Hepatocyte (in vitro differentiated cells): ENCODE measurements around the gene YBX2. TPM values are rescaled to one million over a fixed set of nuclear protein-coding genes. Genes with fewer than 3 reads are reported as not detected.
A peak's percentile ranks its signal among the peaks of the same experiment; 100 is the strongest.

Experiments used
- DNase-seq: peaks from one replicate; pipeline ENCODE4 v3.0.0-alpha.2; 2016; ENCODE audit warnings: low spot score
- H2AFZ ChIP-seq: fragments of 200-600 bp; sonication (generic); 2 replicates; pipeline ENCODE4 v1.6.0; 2016; ENCODE audit warnings: antibody characterized with exemption, mild to moderate bottlenecking
- H3K27ac ChIP-seq: fragments of 200-600 bp; sonication (generic); 2 replicates; pipeline ENCODE4 v1.5.1; 2016; ENCODE audit warnings: mild to moderate bottlenecking
- H3K27me3 ChIP-seq: fragments of 200-600 bp; sonication (generic); 2 replicates; pipeline ENCODE4 v1.6.1; 2016
- H3K36me3 ChIP-seq: fragments of 200-600 bp; sonication (generic); replicated peaks from 2 replicates; pipeline ENCODE4 v1.5.1; 2016; ENCODE audit warnings: low read depth; ENCODE audit not compliant: insufficient read depth
- H3K4me1 ChIP-seq: fragments of 200-600 bp; sonication (generic); 2 replicates; pipeline ENCODE4 v1.5.1; 2016; ENCODE audit warnings: mild to moderate bottlenecking, moderate library complexity; ENCODE audit not compliant: insufficient read depth
- H3K4me2 ChIP-seq: fragments of 200-600 bp; sonication (generic); 2 replicates; pipeline ENCODE4 v1.6.0; 2016
- H3K4me3 ChIP-seq: fragments of 200-600 bp; sonication (generic); 2 replicates; pipeline ENCODE4 v1.5.1; 2016; ENCODE audit warnings: mild to moderate bottlenecking
- H3K79me2 ChIP-seq: fragments of 200-600 bp; sonication (generic); 2 replicates; pipeline ENCODE4 v1.6.0; 2017; ENCODE audit warnings: mild to moderate bottlenecking
- H3K9me2 ChIP-seq: fragments of 200-600 bp; sonication (generic); replicated peaks from 2 replicates; pipeline ENCODE4 v1.6.0; 2017; ENCODE audit warnings: mild to moderate bottlenecking; ENCODE audit not compliant: insufficient read depth
- H3K9me3 ChIP-seq: fragments of 200-600 bp; sonication (generic); 2 replicates; pipeline ENCODE4 v1.5.1; 2016; ENCODE audit warnings: low read depth, mild to moderate bottlenecking
- H4K20me1 ChIP-seq: fragments of 200-600 bp; sonication (generic); 2 replicates; pipeline ENCODE4 v1.6.0; 2016; ENCODE audit warnings: mild to moderate bottlenecking; ENCODE audit not compliant: insufficient read depth, poor library complexity, severe bottlenecking
- CTCF ChIP-seq: fragments of 200-600 bp; sonication (generic); IDR thresholded peaks from 2 replicates; pipeline ENCODE4 v1.5.1; 2016; ENCODE audit warnings: antibody characterized with exemption, mild to moderate bottlenecking; ENCODE audit not compliant: poor library complexity
- EZH2 ChIP-seq: fragments of 200-600 bp; sonication (generic); IDR thresholded peaks from 2 replicates; pipeline ENCODE4 v1.6.1; 2016; ENCODE audit warnings: antibody characterized with exemption, mild to moderate bottlenecking, borderline replicate concordance
- EZH2phosphoT487 ChIP-seq: fragments of 200-600 bp; sonication (generic); IDR thresholded peaks from one replicate; pipeline ENCODE4 v1.6.1; 2018; ENCODE audit warnings: antibody characterized with exemption, mild to moderate bottlenecking, low read depth, moderate library complexity; ENCODE audit not compliant: unreplicated experiment, severe bottlenecking
- WGBS: methylation state at CpG from one replicate; pipeline ENCODE4 v1.1.6; 2016; ENCODE audit warnings: low lambda C conversion rate; ENCODE audit errors: missing lambda C conversion rate; 5-methylcytosine and 5-hydroxymethylcytosine counted together
- polyA plus RNA-seq: library from polyadenylated mRNA; unstranded; fragments of >200 nt; fragmentation: Nextera tagmentation; extraction: Ambion mirVana; gene quantifications from 2 replicates; pipeline ENCODE4 v1.2.1, GENCODE V29; 2016
- total RNA-seq: library from RNA; depleted of rRNA; stranded (reverse); fragments of >200 nt; gene quantifications from 2 replicates; pipeline ENCODE4 v1.2.3, GENCODE V29; 2014

YBX2 gene
- total and polyA plus RNA-seq, 2 experiments from 2014 or later = 1.3 to 1.7 TPM

DNA sequence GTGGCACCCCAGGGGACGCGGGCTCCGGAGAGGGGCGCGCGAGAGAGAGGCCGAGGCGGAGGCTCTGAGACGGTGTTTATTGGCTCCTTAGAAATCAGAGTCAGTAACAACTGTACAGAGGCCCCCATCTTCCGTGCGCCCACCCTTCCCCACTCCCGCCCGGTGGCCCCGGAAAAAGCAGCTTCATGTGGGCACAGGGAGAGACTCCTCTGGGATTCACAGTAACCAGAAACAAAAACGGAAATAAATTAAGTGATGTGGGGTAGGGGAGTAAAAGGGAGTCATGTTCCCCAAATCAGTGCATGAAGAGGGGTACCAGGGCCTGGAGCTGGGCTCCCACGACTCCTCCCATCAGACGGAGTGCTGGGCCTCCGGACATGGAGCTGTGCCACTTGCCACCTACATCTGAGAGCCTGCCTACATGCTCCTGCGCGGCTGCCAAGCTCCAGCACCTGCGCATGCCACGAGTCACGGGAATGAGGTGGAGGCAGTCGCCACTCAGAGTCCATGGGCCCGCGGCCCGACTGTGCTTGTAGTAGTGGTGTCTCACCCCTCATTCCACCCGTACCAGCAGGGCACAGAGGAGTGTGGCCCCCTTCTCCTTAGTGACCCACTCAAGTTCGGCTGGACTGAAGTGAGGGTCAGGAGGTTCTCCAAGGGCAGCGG, 21.3 kb upstream of the YBX2 start:
- WGBS = 50% methylated on average over 30 of the region's 30 CpGs
- Histone ChIP-seq H3K27ac (peak overlapping the region; percentile 97), H3K4me2 (peak overlapping the region; percentile 91), H3K9me3 (no peaks in the 10 kb centered on the region), H3K4me3 (peak overlapping the region; percentile 73), H3K9me2 (no peaks in the 10 kb centered on the region), H3K79me2 (peaks cover 38% of the 10 kb centered on the region), H3K36me3 (peaks cover 2% of the 10 kb centered on the region), H3K27me3 (no peaks in the 10 kb centered on the region), H4K20me1 (peaks cover 18% of the 10 kb centered on the region), H3K4me1 (peaks cover 11% of the 10 kb centered on the region), H2AFZ (peak overlapping the region; percentile 64)
- TF ChIP-seq EZH2phosphoT487 = no peak
- no peak for TF ChIP-seq CTCF
- TF ChIP-seq EZH2 = no peak
- no peak for DNase-seq

DNA sequence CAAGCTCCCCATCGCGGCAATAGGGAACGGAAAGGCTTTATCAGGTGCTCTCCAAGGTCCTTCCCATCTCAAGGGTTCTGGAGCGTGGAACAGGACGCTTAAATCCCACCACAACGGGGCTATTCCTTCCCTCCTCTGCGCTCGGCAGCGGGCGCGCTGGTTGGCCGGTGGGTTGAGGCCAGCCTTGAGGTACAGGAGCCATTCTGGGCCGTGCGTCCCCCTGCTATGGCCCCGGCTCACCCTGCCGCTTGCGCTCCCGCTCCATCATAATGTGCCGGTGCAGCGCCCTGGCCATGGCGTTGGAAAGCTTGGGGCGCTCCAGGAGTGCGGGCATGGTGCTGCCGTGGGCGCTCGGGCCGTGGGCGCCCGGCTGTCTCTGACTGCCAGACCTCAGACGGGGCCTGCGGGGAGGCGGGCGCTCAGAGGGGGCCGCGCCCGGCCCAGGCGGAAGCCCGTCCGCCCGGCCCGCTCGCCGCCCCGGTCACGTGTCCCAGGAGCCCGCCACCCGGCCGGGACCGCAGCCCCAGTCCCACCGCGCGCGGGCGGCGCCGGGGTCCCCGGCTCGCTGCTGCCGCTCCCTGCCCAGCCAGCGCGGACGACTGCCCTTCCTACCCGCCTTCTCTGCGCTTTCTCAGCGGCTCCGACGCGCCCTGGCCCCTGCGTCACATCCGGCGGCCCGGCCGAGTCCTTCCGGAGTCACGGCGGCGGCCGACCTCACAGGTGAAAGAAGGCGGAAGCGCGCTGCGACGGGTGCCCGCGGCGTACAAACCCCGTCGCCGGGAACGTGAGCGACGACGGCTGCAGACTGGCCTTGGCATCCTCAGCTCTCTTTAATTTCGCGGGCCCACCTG, 20.5 kb upstream of the YBX2 start, which contains the start of gene GPS2:
TSS of gene GPS2 (minus strand) at position 642 of the 851 bp plus-strand sequence. CDS start at position 334, 308 bp downstream.
- Histone ChIP-seq H3K4me1 (peaks cover 12% of the 10 kb centered on the region), H3K4me2 (peak within 1 kb of the TSS; percentile 91), H3K27ac (peak within 1 kb of the TSS; percentile 97), H3K27me3 (no peaks in the 10 kb centered on the region), H3K36me3 (peaks cover 8% of the 10 kb centered on the region), H4K20me1 (peaks cover 25% of the 10 kb centered on the region), H3K9me3 (no peaks in the 10 kb centered on the region), H2AFZ (peak within 1 kb of the TSS; percentile 64), H3K4me3 (peak within 1 kb of the TSS; percentile 73), H3K79me2 (peaks cover 45% of the 10 kb centered on the region), H3K9me2 (no peaks in the 10 kb centered on the region)
- peak; percentile 96 for DNase-seq
- TF ChIP-seq EZH2phosphoT487 (no peak), CTCF (no peak), EZH2 (no peak)
- under 1% methylated on average over 76 of the region's 95 CpGs for WGBS

- Histone ChIP-seq H3K9me2 (no peaks in the 10 kb centered on the region), H3K36me3 (peaks cover 8% of the 10 kb centered on the region), H3K27ac (peak overlapping the region; percentile 97), H3K9me3 (no peaks in the 10 kb centered on the region), H3K79me2 (peaks cover 54% of the 10 kb centered on the region), H3K4me3 (peak overlapping the region; percentile 73), H3K4me1 (peaks cover 20% of the 10 kb centered on the region), H2AFZ (no peak overlapping the region), H3K27me3 (no peaks in the 10 kb centered on the region), H3K4me2 (peak overlapping the region; percentile 91), H4K20me1 (peaks cover 34% of the 10 kb centered on the region)
- DNase-seq = no peak
- TF ChIP-seq EZH2 (no peak), CTCF (no peak), EZH2phosphoT487 (no peak)
- 54% methylated on average over 9 of the region's 9 CpGs for WGBS
These were observed 19.7 kb upstream of the YBX2 start for GRCh38 chr17:7313890-7314718.
